ENCODE results near the gene MPP3.
A peak's percentile ranks its signal among the peaks of the same experiment; 100 is the strongest.
"Not testable (repeated sequence)": the region's sequence is repeated elsewhere in the genome, so short reads cannot be mapped to it uniquely, and the experiment has no call there.

MPP3 gene

DNA sequence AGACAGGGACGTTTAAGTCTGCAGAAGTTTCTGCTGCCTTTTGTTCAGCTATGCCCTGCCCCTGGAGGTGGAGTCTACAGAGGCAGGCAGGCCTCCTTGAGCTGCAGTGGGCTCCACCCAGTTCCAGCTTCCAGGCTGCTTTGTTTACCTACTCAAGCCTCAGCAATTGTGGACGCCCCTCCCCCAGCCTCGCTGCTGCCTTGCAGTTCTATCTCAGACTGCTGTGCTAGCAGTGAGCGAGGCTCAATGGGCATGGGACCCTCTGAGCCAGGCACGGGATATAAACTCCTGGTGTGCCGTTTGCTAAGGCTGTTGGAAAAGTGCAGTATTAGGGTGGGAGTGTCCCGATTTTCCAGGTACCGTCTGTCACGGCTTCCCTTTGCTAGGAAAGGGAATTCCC lies 34.9 kb downstream of the MPP3 start:
- CTCF ChIA-PET = interaction anchor here (0.6 kb wide), 1 partner anchor 20 kb away, joined by 3 read pairs; no protein-coding TSS in a partner anchor
- H3K4me1 ChIP-seq (ENCODE audit: control insufficient read depth, insufficient read depth, low read length); H3K27ac ChIP-seq (ENCODE audit: extremely low read depth, low read depth, low read length); H3K9me3 ChIP-seq (ENCODE audit: control insufficient read depth, insufficient read depth, low read depth, low read length); H3K4me3 ChIP-seq (ENCODE audit: low read depth, low read length); POLR2A ChIA-PET: not testable (repeated sequence)
- H3K36me3 ChIP-seq (ENCODE audit: control insufficient read depth in 2 of 2, insufficient read depth in 1 of 2, low read length in 2 of 2) = peaks cover 3 to 12% of the 10 kb centered on the region in 2 experiments

GRCh38 chr17:43792668-43793067 lies 40.3 kb downstream of the MPP3 start:
- TF ChIP-seq ZNF146 (tag by site-specific recombination; IDR thresholded peaks at IDR 0.05) = peak; percentile 98
- TF ChIP-seq, protein P1, sequence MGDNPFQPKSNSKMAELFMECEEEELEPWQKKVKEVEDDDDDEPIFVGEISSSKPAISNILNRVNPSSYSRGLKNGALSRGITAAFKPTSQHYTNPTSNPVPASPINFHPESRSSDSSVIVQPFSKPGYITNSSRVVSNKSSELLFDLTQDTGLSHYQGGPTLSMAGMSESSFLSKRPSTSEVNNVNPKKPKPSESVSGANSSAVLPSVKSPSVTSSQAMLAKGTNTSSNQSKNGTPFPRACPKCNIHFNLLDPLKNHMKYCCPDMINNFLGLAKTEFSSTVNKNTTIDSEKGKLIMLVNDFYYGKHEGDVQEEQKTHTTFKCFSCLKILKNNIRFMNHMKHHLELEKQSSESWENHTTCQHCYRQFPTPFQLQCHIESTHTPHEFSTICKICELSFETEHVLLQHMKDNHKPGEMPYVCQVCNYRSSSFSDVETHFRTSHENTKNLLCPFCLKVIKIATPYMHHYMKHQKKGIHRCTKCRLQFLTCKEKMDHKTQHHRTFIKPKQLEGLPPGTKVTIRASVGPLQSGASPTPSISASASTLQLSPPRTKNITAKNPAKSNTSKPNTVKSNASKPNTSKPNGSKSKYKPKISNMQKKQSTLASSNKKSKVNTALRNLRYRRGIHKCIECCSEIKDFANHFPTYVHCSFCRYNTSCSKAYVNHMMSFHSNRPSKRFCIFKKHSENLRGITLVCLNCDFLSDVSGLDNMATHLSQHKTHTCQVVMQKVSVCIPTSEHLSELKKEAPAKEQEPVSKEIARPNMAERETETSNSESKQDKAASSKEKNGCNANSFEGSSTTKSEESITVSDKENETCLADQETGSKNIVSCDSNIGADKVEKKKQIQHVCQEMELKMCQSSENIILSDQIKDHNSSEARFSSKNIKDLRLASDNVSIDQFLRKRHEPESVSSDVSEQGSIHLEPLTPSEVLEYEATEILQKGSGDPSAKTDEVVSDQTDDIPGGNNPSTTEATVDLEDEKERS (tag by site-specific recombination; IDR thresholded peaks at IDR 0.05) = peak; percentile 28; the same call in 1 of the 2 replicates
- peak; percentile 65; the same call in 1 of the 2 replicates for TF ChIP-seq ZNF580 (tag by site-specific recombination; IDR thresholded peaks at IDR 0.05)
- ChIA-PET CTCF (interaction anchor here (1.0 kb wide), 1 partner anchor 48 kb away, joined by 3 read pairs; no protein-coding TSS in a partner anchor), POLR2A (interaction anchor here (2.3 kb wide), 1 partner anchor 14 kb away, joined by 6 read pairs; the partner anchor contains the start of gene DUSP3)
- H3K4me3 ChIP-seq (ENCODE audit: low read depth, low read length); H3K36me3 ChIP-seq (ENCODE audit: control insufficient read depth in 2 of 2, insufficient read depth in 1 of 2, low read length in 2 of 2); H3K27ac ChIP-seq (ENCODE audit: extremely low read depth, low read depth, low read length); H3K9me3 ChIP-seq (ENCODE audit: control insufficient read depth, insufficient read depth, low read depth, low read length); H3K4me1 ChIP-seq (ENCODE audit: control insufficient read depth, insufficient read depth, low read length): not testable (repeated sequence)

DNA sequence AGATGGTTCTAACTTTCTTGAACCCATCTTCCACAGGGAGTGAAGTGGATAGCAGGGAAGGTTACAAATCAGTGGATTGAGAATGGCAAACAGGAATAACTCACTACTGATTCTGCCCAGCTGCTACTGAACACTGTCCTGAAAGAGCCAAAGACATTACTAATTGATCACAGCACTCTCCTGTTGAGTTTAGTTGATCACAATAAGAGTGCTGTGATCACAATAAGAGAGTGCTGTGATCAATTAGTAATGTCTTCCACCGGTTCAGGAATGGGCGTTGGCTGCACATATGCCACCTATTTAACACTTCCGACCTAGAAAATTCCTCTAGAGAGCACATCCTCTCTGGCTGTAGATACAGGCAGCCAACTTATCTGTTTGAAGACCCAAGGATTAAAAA lies 41.4 kb downstream of the MPP3 start:
- CTCF ChIA-PET = interaction anchor here (0.7 to 1.0 kb wide), 2 partner anchors 49 to 50 kb away, joined by 3 to 6 read pairs; no protein-coding TSS in a partner anchor
- TF ChIP-seq ZNF10 (tag by site-specific recombination; IDR thresholded peaks at IDR 0.05) (peak; percentile 28; the same call in 1 of the 2 replicates), KLF8 (tag by site-specific recombination; IDR thresholded peaks at IDR 0.05) (0 out of 2 replicates have a peak, but pooled peaks have one; percentile 28), KLF10 (tag by site-specific recombination; IDR thresholded peaks at IDR 0.05) (peak; percentile 54; the same call in 1 of the 2 replicates), KLF1 (tag by site-specific recombination; IDR thresholded peaks at IDR 0.05) (peak; percentile 37; the same call in 1 of the 2 replicates), ZNF776 (tag by site-specific recombination; IDR thresholded peaks at IDR 0.05; ENCODE audit: borderline replicate concordance) (no peak), MEIS1 (CRISPR knock-in tag; IDR thresholded peaks at IDR 0.05; ENCODE audit: borderline replicate concordance) (no peak), SCRT1 (tag by site-specific recombination; IDR thresholded peaks at IDR 0.05; ENCODE audit: borderline replicate concordance) (peak; percentile 84), KLF16 (tag by site-specific recombination; IDR thresholded peaks at IDR 0.05) (peak; percentile 36; the same call in 1 of the 2 replicates), KLF7 (tag by site-specific recombination; IDR thresholded peaks at IDR 0.05; ENCODE audit: borderline replicate concordance) (peak; percentile 75; the same call in 1 of the 2 replicates), ZNF548 (tag by site-specific recombination; IDR thresholded peaks at IDR 0.05) (peak; percentile 54; the same call in 1 of the 2 replicates), ZNF23 (tag by site-specific recombination; IDR thresholded peaks at IDR 0.05; ENCODE audit: borderline replicate concordance) (peak; percentile 51; the same call in 1 of the 2 replicates), ZBTB8A (tag by site-specific recombination; IDR thresholded peaks at IDR 0.05) (0 out of 2 replicates have a peak, but pooled peaks have one; percentile 13), ZBTB17 (tag by site-specific recombination; IDR thresholded peaks at IDR 0.05) (peak; percentile 100)
- TF ChIP-seq, protein P2, sequence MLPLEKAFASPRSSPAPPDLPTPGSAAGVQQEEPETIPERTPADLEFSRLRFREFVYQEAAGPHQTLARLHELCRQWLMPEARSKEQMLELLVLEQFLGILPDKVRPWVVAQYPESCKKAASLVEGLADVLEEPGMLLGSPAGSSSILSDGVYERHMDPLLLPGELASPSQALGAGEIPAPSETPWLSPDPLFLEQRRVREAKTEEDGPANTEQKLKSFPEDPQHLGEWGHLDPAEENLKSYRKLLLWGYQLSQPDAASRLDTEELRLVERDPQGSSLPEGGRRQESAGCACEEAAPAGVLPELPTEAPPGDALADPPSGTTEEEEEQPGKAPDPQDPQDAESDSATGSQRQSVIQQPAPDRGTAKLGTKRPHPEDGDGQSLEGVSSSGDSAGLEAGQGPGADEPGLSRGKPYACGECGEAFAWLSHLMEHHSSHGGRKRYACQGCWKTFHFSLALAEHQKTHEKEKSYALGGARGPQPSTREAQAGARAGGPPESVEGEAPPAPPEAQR (tag by site-specific recombination; IDR thresholded peaks at IDR 0.05) = 0 out of 2 replicates have a peak, but pooled peaks have one; percentile 34
- TF ChIP-seq, protein P3, sequence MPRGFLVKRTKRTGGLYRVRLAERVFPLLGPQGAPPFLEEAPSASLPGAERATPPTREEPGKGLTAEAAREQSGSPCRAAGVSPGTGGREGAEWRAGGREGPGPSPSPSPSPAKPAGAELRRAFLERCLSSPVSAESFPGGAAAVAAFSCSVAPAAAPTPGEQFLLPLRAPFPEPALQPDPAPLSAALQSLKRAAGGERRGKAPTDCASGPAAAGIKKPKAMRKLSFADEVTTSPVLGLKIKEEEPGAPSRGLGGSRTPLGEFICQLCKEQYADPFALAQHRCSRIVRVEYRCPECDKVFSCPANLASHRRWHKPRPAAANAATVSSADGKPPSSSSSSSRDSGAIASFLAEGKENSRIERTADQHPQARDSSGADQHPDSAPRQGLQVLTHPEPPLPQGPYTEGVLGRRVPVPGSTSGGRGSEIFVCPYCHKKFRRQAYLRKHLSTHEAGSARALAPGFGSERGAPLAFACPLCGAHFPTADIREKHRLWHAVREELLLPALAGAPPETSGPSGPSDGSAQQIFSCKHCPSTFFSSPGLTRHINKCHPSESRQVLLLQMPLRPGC (tag by site-specific recombination; IDR thresholded peaks at IDR 0.05) = no peak

More for the DNA sequence above, 41.4 kb downstream of the MPP3 start:
- H3K36me3 ChIP-seq (ENCODE audit: control insufficient read depth in 2 of 2, insufficient read depth in 1 of 2, low read length in 2 of 2) = no peaks in the 10 kb centered on the region
- POLR2A ChIA-PET = interaction anchor here (2.3 kb wide), 1 partner anchor 13 kb away, joined by 6 read pairs; the partner anchor contains the start of gene DUSP3
- no peak overlapping the region for H3K27ac ChIP-seq (ENCODE audit: extremely low read depth, low read depth, low read length)
- H3K4me3 ChIP-seq (ENCODE audit: low read depth, low read length) = no peak overlapping the region
- no peaks in the 10 kb centered on the region; the same call in 1 of the 2 replicates for H3K9me3 ChIP-seq (ENCODE audit: control insufficient read depth, insufficient read depth, low read depth, low read length)
- H3K4me1 ChIP-seq (ENCODE audit: control insufficient read depth, insufficient read depth, low read length) = no peaks in the 10 kb centered on the region
